ENCODE measurements around the gene ANKRD29. TPM values are rescaled to one million over a fixed set of nuclear protein-coding genes. Genes with fewer than 3 reads are reported as not detected.

ANKRD29 gene
- total RNA-seq, 1 experiment from 2014 or later, result 8.2 TPM

GRCh38 chr18:23701017-23701416 is 38.3 kb upstream of the ANKRD29 start:
- no peaks in the 10 kb centered on the region for H3K36me3 ChIP-seq (ENCODE audit: control insufficient read depth, insufficient read depth, low read length)
- H3K27me3 ChIP-seq (replicated peaks; ENCODE audit: control insufficient read depth, insufficient read depth, low read length), result no peaks in the 10 kb centered on the region
- no peaks in the 10 kb centered on the region for H3K9me3 ChIP-seq
- no peak overlapping the region for H3K27ac Mint-ChIP-seq (ENCODE audit: unreplicated experiment)
- H3K4me3 Mint-ChIP-seq (ENCODE audit: unreplicated experiment), result no peak overlapping the region
- peaks cover 14% of the 10 kb centered on the region for H3K4me1 Mint-ChIP-seq (ENCODE audit: low read depth, unreplicated experiment)
- POLR2A ChIA-PET, result no interaction called here
- peaks cover 25% of the 10 kb centered on the region for H3K36me3 Mint-ChIP-seq (ENCODE audit: insufficient read depth, unreplicated experiment)
- CTCF ChIA-PET, result interaction anchor here (1.5 kb wide), 1 partner anchor 79 kb away, joined by 4 read pairs; no protein-coding TSS in a partner anchor
- DNase-seq, result no peak
- no peaks in the 10 kb centered on the region for H3K9me3 Mint-ChIP-seq (ENCODE audit: unreplicated experiment)
- no TSS peak for BruUV-seq (replicated peaks)
- intact Hi-C loops (cut with micrococcal nuclease; ENCODE audit: unreplicated experiment), result no loop called here
- peaks cover 1% of the 10 kb centered on the region for H3K4me1 ChIP-seq
- TF ChIP-seq CTCF (IDR thresholded peaks at IDR 0.05; ENCODE audit: insufficient read depth in 1 of 2, low read depth in 1 of 2, low read length in 1 of 2, severe bottlenecking in 1 of 2, unreplicated experiment in 1 of 2), result no peak
- H3K27me3 Mint-ChIP-seq (ENCODE audit: insufficient read depth, unreplicated experiment), result no peaks in the 10 kb centered on the region
- no peak overlapping the region for H3K4me3 ChIP-seq (ENCODE audit: low read depth, low read length)

- peaks cover 21% of the 10 kb centered on the region for H3K4me1 Mint-ChIP-seq (ENCODE audit: low read depth, unreplicated experiment)
- no peak for TF ChIP-seq CTCF (IDR thresholded peaks at IDR 0.05; ENCODE audit: insufficient read depth in 1 of 2, low read depth in 1 of 2, low read length in 1 of 2, severe bottlenecking in 1 of 2, unreplicated experiment in 1 of 2)
- CTCF ChIA-PET, result no interaction called here
- H3K4me3 Mint-ChIP-seq (ENCODE audit: unreplicated experiment), result peak overlapping the region; percentile 31
- Histone ChIP-seq H3K27me3 (replicated peaks; ENCODE audit: control insufficient read depth, insufficient read depth, low read length) (no peaks in the 10 kb centered on the region), H3K4me1 (peaks cover 21% of the 10 kb centered on the region), H3K9me3 (no peaks in the 10 kb centered on the region), H3K4me3 (ENCODE audit: low read depth, low read length) (no peak overlapping the region), H3K36me3 (ENCODE audit: control insufficient read depth, insufficient read depth, low read length) (no peaks in the 10 kb centered on the region)
- no peaks in the 10 kb centered on the region for H3K9me3 Mint-ChIP-seq (ENCODE audit: unreplicated experiment)
- no peak for DNase-seq
- POLR2A ChIA-PET, result interaction anchor here (0.7 kb wide), 1 partner anchor 32 kb away, joined by 3 read pairs; the partner anchor contains the start of gene ANKRD29
- H3K27me3 Mint-ChIP-seq (ENCODE audit: insufficient read depth, unreplicated experiment), result no peaks in the 10 kb centered on the region
- no TSS peak for BruUV-seq (replicated peaks)
- H3K36me3 Mint-ChIP-seq (ENCODE audit: insufficient read depth, unreplicated experiment), result peaks cover 17% of the 10 kb centered on the region
- intact Hi-C loops (cut with micrococcal nuclease; ENCODE audit: unreplicated experiment), result no loop called here
- H3K27ac Mint-ChIP-seq (ENCODE audit: unreplicated experiment), result no peak overlapping the region
Observed at GRCh38 chr18:23694637-23695430, 32.1 kb upstream of the ANKRD29 start.

- intact Hi-C loops (cut with micrococcal nuclease; ENCODE audit: unreplicated experiment), result no loop called here
- no peaks in the 10 kb centered on the region for H3K27me3 ChIP-seq (replicated peaks; ENCODE audit: control insufficient read depth, insufficient read depth, low read length)
- DNase-seq, result no peak
- no peaks in the 10 kb centered on the region for H3K9me3 Mint-ChIP-seq (ENCODE audit: unreplicated experiment)
- H3K27ac Mint-ChIP-seq (ENCODE audit: unreplicated experiment), result no peak overlapping the region
- no peak for TF ChIP-seq CTCF (IDR thresholded peaks at IDR 0.05; ENCODE audit: insufficient read depth in 1 of 2, low read depth in 1 of 2, low read length in 1 of 2, severe bottlenecking in 1 of 2, unreplicated experiment in 1 of 2)
- POLR2A ChIA-PET, result no interaction called here
- peaks cover 21% of the 10 kb centered on the region for H3K4me1 ChIP-seq
- H3K4me3 Mint-ChIP-seq (ENCODE audit: unreplicated experiment), result peak overlapping the region; percentile 38
- H3K36me3 Mint-ChIP-seq (ENCODE audit: insufficient read depth, unreplicated experiment), result peaks cover 17% of the 10 kb centered on the region
- CTCF ChIA-PET, result interaction anchor here (1.2 kb wide), 1 partner anchor 10 kb away, joined by 3 read pairs; no protein-coding TSS in a partner anchor
- H3K4me3 ChIP-seq (ENCODE audit: low read depth, low read length), result no peak overlapping the region
- no peaks in the 10 kb centered on the region for H3K27me3 Mint-ChIP-seq (ENCODE audit: insufficient read depth, unreplicated experiment)
- H3K9me3 ChIP-seq, result no peaks in the 10 kb centered on the region
- BruUV-seq (replicated peaks), result no TSS peak
- H3K4me1 Mint-ChIP-seq (ENCODE audit: low read depth, unreplicated experiment), result peaks cover 18% of the 10 kb centered on the region
- H3K36me3 ChIP-seq (ENCODE audit: control insufficient read depth, insufficient read depth, low read length), result no peaks in the 10 kb centered on the region
Observed at GRCh38 chr18:23693846-23694245, 31.1 kb upstream of the ANKRD29 start.

Measured in Caco-2 (cell line).